ENCODE measurements around the gene DAND5.
"Not testable (repeated sequence)": the region's sequence is repeated elsewhere in the genome, so short reads cannot be mapped to it uniquely, and the experiment has no call there.

DAND5 gene

DNA sequence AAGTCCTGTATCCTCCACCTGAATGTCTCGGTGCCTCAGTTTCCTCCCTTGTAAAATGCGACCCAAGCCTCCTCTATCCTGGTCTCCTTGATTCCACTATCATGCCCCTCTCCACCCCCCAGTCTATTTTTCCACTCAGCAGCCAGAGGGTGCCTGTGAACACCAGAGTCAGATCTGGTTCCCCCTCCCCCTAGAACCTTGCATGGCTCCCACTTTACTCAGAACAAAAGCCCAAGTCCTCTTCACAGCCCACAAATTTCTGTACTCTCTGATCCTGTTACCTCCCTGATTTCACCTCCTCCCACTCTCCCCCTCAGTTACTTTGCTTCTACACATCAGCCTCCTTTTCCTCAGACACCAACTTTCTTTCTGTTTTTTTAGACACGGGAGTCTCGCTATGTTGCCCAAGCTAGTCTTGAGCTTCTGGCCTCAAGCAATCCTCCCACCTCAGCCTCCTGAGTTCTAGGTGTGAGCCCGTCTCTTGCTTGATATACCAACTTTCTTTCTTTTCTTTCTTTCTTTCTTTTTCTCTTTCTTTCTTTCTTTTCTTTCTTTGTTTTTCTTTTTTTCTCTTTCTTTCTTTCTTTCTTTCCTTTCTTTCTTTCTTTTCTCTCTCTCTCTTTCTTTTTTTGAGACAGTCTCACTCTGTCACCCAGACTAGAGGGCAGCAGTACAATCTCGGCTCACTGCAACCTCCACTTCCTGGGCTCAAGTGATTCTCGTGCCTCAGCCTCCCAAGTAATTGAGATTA is 869 bp downstream of the DAND5 start:
- no peak for DNase-seq

DNA sequence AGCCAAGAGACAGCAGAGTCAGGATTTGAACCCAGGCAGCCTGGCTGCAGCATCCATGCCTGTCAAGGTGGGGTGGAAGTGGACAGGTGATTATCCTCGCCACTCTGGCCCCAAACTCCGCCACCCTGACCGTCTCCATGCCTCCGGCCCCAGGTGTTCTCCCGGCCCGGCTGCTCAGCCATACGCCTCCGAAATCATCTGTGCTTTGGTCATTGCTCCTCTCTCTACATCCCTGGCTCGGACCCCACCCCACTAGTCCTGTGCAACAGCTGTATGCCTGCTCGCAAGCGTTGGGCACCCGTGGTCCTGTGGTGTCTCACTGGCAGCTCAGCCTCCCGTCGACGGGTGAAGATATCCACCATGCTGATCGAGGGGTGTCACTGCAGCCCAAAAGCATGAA is 3.9 kb downstream of the DAND5 start:
- DNase-seq, result no peak

DNA sequence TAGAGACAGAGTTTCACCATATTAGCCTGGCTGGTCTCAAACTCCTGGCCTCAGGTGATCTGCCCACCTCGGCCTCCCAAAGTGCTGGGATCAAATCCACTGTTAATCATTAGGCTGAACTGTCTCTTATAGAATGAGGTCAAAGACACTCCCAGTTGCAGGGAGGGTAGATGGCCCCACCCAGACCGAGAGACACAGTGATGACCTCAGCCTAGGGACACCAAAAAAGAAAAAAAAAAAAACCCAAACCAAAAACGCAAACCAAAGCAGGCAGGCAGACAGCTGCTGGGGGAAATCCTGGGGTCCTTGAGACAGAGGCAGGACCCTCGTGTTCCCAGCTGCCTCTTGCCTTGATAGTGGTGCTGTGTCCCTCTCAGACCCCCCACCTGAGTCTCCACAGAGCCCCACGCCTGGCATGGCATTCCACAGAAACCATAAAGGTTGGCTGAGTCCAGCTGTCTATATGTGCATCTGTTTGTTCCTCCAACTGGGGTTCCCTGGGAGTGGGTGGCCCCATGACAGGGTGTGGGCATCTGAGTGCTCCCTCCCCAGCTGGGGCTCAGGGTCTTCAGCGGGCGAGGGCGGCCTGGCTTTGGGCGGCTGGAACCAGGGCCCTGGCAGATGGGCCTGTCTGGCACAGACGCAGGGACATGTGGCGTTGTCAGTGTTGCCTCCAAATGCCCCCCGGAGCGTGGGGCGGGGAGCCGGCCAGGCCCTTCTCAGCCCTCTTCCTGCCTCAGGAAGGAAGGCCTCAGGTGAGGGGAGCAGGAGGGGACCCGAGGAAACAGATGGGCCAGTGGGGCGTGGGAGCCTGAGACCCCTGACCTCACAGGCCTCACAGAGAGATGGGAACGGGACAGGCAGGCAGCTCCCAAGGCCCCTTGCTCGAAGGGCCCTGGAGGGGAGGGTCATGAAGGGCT is 5.2 kb downstream of the DAND5 start:
- no peak for DNase-seq

DNA sequence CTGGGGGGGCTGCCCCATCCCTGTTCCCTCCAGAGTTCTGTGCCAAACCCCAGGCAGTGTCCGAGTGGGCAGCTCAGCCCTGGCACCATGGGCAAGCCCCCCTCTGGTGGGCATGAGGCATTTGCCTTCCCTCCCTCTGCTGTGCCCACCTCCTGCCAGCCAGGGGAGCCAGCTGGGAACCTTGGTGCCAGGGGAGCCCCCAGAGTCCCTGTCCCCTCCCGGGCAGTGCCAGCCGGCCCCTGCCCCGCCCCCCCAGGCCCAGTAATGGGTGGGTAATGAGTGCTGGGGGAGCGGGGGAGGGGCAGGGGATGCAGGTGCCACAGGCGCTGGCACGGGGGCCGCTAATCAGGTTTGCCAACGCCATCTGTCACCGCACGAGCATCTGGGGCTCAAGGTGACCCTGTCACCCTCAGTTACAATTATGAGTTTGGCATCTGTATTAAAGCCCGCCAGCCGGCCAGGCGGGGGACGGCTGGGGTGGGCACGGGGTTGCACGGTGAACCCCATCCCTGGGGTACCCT is 5.9 kb downstream of the DAND5 start:
- no peak for DNase-seq

DNA sequence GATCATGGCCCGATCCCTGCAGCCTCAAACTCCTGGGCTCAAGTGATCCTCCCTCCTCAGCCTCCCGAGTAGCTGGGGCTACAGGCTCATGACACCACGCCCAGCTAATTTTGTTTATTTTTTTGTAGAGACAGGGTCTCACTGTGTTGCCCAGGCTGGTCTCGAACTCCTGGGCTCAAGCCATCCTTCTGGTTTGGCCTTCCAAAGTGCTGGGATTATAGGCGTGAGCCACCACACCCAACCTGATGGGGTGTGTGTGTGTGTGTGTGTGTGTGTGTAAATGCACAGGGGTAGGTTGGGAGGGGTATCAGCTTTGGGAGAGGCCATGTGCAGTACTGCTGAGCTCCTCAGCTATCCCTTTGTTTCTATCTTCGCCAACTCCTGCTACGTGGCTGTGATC is 6.7 kb downstream of the DAND5 start:
- not testable (repeated sequence) for DNase-seq

DNA sequence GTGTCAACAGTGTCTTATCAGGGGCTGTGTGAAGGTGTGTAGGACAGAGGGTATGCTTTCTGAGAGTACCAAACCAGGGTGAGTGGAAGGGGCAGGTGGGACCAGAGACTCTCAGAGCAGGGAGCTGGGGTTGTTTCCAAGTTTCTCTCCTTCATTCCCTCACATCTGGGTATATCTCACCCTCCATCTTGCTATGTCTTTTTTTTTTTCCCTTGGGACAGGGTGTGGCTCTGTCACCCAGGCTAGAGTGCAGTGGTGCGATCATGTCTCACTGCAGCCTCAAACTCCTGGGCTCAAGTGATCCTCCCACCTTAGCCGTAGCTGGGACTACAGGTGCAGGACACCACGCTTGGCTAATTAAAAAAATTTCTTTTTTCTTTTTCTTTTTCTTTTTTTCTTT is 10.6 kb downstream of the DAND5 start:
- DNase-seq, result no peak

DNA sequence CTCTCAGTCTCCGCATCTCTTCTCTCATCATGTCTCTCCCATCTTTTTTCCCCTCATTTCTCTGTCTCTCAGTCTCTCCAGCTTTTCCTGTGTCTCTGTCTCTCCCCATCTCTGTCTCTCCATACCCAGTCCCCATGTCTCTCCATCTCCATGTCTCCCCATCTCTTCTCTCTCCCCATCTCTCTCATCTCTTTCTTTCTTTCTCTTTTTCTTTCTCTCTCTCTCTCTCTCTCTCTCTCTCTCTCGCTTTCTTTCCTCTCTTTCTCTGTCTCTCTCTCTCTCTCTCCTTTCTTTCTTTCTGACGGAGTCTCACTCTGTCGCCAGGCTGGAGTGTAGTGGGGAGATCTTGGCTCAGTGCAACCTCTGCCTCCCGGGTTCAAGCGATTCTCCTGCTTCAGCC is 13.3 kb downstream of the DAND5 start:
- DNase-seq, result no peak

DNA sequence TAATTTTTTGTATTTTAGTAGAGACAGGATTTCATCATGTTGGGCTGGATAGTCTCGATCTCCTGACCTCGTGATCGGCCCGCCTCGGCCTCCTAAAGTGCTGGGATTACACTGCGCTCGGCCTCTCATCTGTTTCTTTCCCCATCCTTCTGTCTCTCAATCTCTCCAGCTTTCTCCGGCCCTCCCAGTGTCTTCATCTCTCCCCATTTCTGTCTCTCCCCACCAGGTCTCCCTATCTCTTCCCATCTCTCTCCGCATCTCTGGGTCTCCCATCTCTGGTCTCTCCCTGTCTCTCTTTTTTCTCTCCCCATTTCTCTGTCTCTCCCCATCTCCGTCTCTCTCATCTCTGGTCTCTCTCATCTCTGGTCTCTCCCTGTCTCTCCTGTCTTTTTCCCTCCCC is 13.7 kb downstream of the DAND5 start:
- peak; percentile 26 for DNase-seq

DNA sequence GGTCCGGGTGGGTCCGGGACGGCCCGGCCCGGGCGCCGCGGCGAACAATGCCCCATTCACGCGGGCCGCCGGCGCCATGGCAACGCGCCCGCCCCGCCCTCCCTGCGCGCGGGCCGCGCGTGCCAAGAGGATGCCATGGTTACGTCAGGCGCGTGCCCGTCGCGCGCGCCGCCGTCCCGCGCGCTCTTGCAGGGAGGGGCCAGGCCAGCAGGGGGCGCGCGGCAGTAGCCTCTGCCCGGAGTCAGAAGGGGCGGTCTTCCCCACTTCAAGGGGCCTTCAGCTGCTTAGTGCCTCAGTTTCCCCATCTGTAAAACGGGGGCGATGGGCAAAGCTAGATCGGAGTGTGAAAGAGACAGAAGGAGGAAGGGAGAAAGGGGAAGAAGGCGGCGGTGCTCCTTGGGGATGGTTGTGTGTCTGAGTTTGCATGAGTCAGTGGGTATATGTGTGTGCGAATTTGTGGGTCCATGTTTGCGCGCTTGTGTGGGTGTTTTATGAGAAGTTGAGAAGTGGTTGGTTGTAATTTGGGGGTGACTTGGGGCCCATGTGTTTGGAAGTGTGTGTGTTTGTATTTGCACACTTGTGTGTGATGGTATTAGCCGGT is 14.3 kb downstream of the DAND5 start:
- DNase-seq, result peak; percentile 86

DNA sequence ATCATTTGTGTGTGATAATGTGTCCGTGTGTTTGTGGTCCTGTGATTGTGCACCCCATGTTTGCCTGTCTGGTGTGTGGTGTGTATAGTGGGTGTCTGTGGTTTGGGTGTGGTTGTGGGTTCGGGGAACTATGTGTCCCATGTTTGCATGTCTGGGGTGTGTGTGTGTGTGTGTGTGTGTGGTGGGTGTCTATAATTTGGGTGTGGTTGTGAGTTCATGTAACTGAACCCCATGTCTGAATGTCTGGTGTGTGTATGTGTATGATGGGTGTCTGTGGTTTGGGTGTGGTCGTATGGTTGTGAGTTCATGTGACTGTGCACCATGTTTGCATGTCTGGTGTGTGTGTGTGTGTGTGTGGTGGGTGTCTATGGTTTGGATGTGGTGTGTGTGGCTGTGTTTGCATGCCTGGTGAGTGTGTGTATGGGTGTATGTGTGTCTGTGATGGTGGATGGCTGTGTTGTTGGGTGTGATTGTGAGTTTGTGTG is 14.8 kb downstream of the DAND5 start:
- DNase-seq, result no peak

DNA sequence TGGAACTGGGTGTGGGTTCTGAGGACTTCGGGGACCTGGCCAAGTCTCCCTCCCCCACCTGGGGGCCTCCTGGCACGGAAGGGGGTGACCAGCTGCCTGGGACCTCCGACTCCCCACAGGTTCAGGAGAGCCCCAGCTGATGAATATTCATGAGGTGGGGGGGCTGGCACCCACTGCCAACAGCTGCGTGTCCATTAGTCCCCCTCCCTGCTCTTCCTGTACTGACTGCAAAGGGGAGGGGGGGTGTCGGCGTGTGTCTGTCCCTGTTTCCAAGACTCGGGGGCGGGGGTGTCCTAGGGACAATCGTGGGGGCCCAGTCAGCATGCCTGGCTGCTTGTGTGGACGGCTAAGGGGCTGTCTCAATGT is 15.3 kb downstream of the DAND5 start:
- DNase-seq, result no peak

DNA sequence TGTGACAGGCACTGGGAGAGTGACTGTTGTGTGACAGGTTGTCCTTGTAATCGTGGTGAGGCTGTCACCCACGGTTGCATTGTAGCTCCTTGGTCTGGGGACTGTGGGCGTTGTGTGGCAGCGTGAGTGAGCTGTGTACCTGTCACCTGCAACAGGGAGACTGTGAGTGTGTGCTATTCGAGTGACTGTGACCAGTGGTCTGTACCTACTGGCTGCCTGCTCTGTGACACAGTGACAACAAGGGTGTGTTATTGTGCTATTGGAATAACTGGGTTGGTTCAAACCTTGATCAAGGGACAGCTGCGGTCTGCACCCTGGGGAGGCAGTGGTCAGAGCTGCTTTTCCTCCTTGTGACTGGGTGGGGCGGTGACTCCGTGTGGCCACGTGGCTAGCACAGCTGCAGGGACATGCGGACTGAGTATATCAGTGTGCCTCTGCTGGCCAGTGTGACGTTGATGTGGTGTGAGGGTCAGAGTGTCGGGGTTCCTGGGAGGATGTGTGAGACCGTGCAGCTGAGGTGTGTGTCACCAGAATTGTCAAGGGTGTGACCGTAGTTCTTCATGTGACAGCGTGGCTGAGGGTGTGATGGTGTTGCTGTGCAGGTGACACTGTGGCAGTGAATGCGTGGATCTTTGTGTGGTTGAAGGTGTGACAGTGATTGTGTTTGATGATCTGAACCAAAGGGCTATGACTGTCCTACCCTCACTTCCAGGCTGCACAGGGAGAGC is 15.8 kb downstream of the DAND5 start:
- peak; percentile 80 for DNase-seq

DNA sequence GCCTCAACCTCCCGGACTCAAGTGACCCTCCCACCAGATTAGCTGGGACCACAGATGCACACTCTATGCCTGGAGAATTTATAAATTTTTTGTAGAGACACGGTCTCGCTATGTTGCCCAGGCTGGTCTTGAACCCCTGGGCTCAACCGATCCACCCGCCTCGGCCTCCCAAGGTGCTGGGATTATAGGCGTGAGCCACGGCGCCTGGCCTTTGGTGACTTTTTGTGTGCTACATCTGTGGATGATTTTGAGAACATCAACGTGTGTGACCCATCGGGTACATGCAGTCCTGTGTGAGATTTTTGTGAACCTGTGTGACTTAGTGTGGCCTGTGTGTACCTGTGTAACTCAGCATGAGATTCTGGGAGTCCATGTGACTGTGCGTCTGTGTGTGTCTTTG is 17.4 kb downstream of the DAND5 start:
- DNase-seq, result no peak

DNA sequence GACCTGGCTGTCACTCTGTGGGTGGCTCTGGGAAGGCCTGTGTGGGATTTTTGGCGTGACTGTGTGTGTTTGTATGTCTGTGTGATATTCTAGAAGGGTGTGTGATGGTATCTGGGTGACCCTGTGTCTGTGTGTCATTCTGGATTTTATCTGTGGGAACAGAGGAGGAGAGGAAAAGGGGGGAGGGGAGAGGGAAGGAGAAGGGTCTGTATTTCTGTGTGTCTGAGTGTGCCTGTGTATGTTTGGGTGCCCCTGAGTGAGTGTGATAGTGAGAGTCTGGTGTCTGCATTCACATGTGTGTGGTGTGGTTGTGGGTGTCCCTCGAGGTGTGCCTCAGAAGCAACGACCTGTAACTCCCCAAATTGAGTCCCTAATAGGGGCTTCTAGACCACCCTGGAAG is 17.8 kb downstream of the DAND5 start:
- DNase-seq, result no peak

DNA sequence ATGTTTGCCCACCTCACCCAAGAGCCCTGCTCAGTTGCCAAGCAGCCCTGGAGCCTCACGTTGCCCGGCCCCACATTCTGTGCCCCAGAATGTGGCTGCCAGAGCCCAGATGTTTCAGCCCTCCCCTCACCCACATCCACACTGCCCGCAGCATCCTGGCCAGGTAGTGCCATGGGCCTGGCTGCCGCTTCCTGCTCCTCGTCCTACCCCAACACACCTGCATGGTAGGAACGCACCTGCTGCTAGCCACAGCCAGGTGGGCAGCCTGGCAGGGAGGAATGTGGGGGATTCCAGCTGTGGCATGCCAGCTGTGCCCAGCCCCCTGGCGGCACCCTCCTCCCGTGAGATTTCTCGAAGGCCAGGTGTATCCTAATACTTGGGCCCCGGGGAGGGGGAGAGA is 18.4 kb downstream of the DAND5 start:
- DNase-seq, result peak; percentile 24

DNA sequence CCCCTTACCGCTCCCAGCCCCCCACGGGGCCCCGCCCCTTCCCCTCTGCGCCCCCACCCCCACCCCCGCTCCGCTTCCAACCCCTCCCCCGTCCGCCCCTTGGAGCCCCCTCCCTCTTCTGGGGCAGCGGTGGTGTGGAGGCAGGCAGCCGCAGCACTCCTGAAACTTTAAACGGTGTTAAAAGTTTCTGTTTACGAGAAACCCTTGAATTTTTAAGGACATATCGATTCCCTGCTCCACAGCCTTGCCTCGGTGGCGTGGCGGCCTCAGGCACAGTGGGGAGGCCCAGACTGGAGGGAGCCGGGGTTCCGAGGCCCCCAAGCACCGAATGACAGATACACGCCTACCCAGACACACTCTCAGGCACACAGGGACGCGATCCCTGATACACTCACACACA is 21.1 kb downstream of the DAND5 start:
- no peak for DNase-seq

DNA sequence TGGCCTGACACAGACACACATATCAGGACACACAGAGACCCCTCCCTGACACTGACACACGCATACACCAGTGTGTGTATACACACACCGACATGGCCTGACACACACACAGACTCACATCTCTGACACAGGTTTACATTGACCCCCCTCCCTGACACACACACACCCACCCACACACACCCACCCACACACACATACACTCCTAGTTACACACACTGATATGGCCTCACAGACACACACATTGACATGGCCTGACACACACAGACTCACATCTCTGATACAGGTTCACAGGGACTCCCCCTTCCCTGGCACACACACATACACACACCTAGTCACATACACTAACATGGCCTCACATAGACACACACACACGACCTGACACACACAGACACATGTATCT is 21.5 kb downstream of the DAND5 start:
- no peak for DNase-seq

DNA sequence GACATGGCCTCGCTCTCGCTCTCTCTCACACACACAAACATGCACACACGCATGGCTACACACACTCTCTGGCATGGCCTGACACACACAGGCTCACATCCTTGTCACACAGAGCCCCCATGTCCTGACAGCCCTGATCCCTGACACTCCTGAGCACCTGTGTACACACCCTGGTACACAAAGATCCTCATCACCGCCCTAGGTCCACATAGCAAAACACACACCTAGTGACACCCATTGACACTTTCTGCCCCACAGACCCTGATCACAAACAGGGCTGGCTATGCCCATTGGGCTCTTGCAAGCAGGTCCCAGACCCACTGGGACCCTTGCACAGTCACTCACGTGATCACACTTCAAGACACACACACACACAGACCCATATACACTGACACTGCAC is 21.9 kb downstream of the DAND5 start:
- DNase-seq, result peak; percentile 26

DNA sequence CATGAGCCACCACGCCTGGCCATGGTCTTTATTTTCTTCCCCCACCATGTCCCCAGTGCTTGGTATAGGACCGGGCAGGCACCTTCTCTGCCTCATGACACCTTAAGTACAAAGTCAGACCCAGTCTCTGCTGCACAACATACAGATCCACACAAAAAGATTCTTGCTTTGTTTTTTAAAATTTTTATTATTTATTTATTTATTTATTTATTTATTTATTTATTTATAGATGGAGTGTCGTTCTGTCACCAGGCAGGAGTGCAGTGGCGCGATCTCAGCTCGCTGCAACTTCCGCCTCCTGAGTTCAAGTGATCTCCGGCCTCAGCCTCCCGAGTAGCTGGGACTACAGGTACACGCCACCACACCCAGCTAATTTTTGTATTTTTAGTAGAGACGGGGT is 23.4 kb downstream of the DAND5 start:
- DNase-seq, result no peak

DNA sequence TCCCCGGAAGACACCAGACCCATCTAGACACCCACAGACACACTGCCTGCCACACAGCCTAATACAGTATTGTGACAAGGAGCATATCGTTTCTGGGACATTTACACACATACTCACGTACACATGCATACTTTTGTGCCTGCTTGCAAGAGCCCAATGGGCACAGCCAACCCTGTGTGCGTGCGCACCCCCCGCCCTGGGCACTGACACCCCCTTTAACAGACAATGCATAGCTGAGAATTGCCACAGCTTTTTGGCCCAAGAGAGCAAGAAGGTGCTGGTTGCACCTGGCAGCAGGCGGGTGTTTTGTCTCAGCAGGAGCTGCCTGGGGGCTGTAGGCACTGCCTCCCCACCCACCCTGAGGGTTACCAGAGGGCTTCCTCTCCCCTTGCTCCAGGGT is 24.2 kb downstream of the DAND5 start:
- DNase-seq, result no peak

DNA sequence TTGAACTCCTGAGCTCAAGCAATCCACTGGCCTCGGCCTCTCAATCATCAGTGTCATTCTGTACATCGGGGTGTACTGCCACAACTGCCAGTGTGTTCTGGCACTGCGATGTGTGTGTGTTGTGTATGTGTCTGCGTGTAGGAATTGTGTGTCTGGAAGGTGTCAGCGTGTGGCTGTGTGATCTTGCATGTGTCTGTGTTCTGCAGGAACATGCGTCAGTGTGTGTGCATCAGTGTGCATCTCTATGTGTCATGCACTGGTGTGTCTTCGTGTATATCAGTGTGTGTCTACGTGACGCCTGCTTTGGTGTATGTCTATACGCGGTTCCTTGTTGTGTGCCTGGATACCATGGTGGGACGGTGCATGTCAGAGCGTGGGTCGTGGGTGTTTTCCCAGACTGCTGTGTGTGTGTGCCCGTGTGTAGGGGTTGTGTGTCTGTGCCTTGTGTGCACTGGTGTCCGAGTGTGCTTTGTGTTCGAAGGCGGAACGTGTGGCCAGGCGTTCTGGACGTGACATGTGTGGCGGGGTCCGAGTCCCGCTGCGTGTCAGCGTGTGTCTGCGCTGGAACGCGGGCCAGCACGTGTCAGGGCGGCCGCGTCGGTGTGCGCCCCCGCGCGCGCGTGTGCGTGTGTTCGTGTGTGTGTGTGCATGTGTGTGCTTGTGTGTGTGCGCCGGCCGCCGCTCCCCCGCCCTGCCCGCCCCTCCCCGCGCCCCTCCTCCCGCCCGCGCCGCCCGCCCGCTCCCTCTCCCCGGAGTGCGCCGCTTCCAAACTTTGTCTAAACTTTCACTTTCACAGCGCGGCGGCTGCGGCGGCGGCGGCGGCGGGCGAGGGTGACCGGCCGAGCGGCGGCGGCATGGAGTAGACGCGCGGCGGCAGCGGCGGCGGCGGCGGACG is 25.6 kb downstream of the DAND5 start, which contains the start of gene NFIX:
TSS of gene NFIX (plus strand) at position 775 of the 895 bp plus-strand sequence. CDS start 363 bp downstream, outside the sequence.
- DNase-seq, result peak; percentile 34

Data from DMS53 (cell line).